Panc1 (cell line): ENCODE results near the gene RNF213. TPM values are rescaled to one million over a fixed set of nuclear protein-coding genes. Genes with fewer than 3 reads are reported as not detected.
"Not testable (repeated sequence)": the region's sequence is repeated elsewhere in the genome, so short reads cannot be mapped to it uniquely, and the experiment has no call there.

Source experiments
- ATAC-seq: fragments of 200-7000 bp; cut with Tn5 transposase; 2 replicates; pipeline ENCODE4 v1.9.1; 2020; ENCODE audit warnings: mild to moderate bottlenecking, moderate library complexity
- BruUV-seq: library from RNA; stranded (reverse); fragments of 400-500 nt; replicated peaks from 2 replicates; lab custom pipeline; 2021; lab: Mats Ljungman, UMichigan
- CTCF ChIA-PET: fragments of 300-600 bp; sonication (Branson Sonifier 250); formaldehyde crosslinking; loops from one replicate; lab custom pipeline; 2022; ENCODE audit warnings: antibody characterized with exemption; lab: Charles Lee
- POLR2A ChIA-PET: fragments of 300-600 bp; sonication (Branson Sonifier 250); formaldehyde crosslinking; loops from one replicate; lab custom pipeline; 2022; ENCODE audit warnings: antibody characterized with exemption; lab: Charles Lee
- DNase-seq: peaks from one replicate; pipeline ENCODE4 v3.0.0-alpha.2; 2010; ENCODE audit warnings: low read depth, low spot score
- H3K27ac ChIP-seq: 2 replicates; pipeline ENCODE4 v1.5.1; 2011; ENCODE audit warnings: mild to moderate bottlenecking, low read length, inconsistent platforms
- H3K27me3 ChIP-seq: fragments of 200-500 bp; sonication (Bioruptor generic); 2 replicates; pipeline ENCODE4 v1.6.0; 2014; ENCODE audit warnings: low read length, inconsistent platforms; ENCODE audit not compliant: control insufficient read depth, insufficient read depth
- H3K36me3 ChIP-seq: fragments of 200-500 bp; sonication (Bioruptor generic); 2 replicates; pipeline ENCODE4 v1.5.1; 2014; ENCODE audit warnings: inconsistent platforms, mild to moderate bottlenecking, low read length, moderate library complexity; ENCODE audit not compliant: control insufficient read depth, insufficient read depth
- H3K4me1 ChIP-seq: 2 replicates; pipeline ENCODE4 v1.5.1; 2011; ENCODE audit warnings: inconsistent platforms, mild to moderate bottlenecking, low read length, moderate library complexity; ENCODE audit not compliant: control insufficient read depth, insufficient read depth
- H3K4me3 ChIP-seq, 2 experiments: 2 replicates each; pipeline ENCODE4 v1.5.1; 2011 to 2012; ENCODE audit warnings: low read depth in 2 of 2, low read length in 2 of 2, mild to moderate bottlenecking in 2 of 2, inconsistent platforms in 1 of 2, moderate library complexity in 1 of 2
- H3K9me3 ChIP-seq: fragments of 200-500 bp; sonication (Bioruptor generic); 2 replicates; pipeline ENCODE4 v1.5.1; 2014; ENCODE audit warnings: low read depth, mild to moderate bottlenecking, inconsistent platforms, low read length, moderate library complexity; ENCODE audit not compliant: control insufficient read depth, insufficient read depth
- POLR2AphosphoS5 ChIP-seq: IDR thresholded peaks from 2 replicates; pipeline ENCODE4 v1.6.1; 2012; ENCODE audit warnings: mild to moderate bottlenecking, low read depth, low read length, moderate library complexity
- SIN3A ChIP-seq: IDR thresholded peaks from 2 replicates; pipeline ENCODE4 v1.6.1; 2012; ENCODE audit warnings: low read depth, mild to moderate bottlenecking, low read length, moderate library complexity, borderline replicate concordance; ENCODE audit not compliant: insufficient read depth
- TCF7L2 ChIP-seq: IDR thresholded peaks from 2 replicates; pipeline ENCODE4 v1.6.1; 2011; ENCODE audit warnings: mild to moderate bottlenecking, low read depth, low read length, inconsistent platforms
- in situ Hi-C: cut with HindIII; loops from 2 replicates; pipeline ENCODE4 v1.10.0; 2016; ENCODE audit warnings: low sequenced_read_pairs, low pct_unique_long_range_greater_than_20kb
- intact Hi-C: fragments of 100-400 bp; cut with micrococcal nuclease; formaldehyde crosslinking; loops from one replicate; pipeline ENCODE4 v1.10.0; 2022; ENCODE audit not compliant: unreplicated experiment
- total RNA-seq: library from RNA; stranded (reverse); gene quantifications from one replicate; pipeline ENCODE4 v1.2.1, GENCODE V29; 2021; ENCODE audit not compliant: unreplicated experiment
- TF ChIP-seq, protein P1 (sequence below), 2 experiments: IDR thresholded peaks; 2 replicates each; pipeline ENCODE4 v1.6.1; 2011 to 2012; ENCODE audit warnings: low read depth in 2 of 2, control low read depth in 1 of 2, low read length in 1 of 2, mild to moderate bottlenecking in 1 of 2, moderate library complexity in 1 of 2; ENCODE audit not compliant: insufficient read depth in 1 of 2
- TF ChIP-seq, protein P2 (sequence below): fragments of 450-650 bp; IDR thresholded peaks from 2 replicates; pipeline ENCODE4 v1.5.1; 2017; ENCODE audit warnings: mild to moderate bottlenecking

Gene RNF213
- total RNA-seq, 1 experiment from 2014 or later, result 230 TPM

- DNase-seq (no peak), ATAC-seq (no peak)
- Histone ChIP-seq H3K9me3 (no peaks in the 10 kb centered on the region), H3K4me3 (no peak overlapping the region), H3K27me3 (no peaks in the 10 kb centered on the region), H3K36me3 (peaks cover 25% of the 10 kb centered on the region), H3K4me1 (no peaks in the 10 kb centered on the region), H3K27ac (no peak overlapping the region)
- no TSS peak for BruUV-seq
- ChIA-PET CTCF (no interaction called here), POLR2A (no interaction called here)
- TF ChIP-seq SIN3A, result no peak
- TF ChIP-seq TCF7L2, result no peak
- TF ChIP-seq, protein P1, sequence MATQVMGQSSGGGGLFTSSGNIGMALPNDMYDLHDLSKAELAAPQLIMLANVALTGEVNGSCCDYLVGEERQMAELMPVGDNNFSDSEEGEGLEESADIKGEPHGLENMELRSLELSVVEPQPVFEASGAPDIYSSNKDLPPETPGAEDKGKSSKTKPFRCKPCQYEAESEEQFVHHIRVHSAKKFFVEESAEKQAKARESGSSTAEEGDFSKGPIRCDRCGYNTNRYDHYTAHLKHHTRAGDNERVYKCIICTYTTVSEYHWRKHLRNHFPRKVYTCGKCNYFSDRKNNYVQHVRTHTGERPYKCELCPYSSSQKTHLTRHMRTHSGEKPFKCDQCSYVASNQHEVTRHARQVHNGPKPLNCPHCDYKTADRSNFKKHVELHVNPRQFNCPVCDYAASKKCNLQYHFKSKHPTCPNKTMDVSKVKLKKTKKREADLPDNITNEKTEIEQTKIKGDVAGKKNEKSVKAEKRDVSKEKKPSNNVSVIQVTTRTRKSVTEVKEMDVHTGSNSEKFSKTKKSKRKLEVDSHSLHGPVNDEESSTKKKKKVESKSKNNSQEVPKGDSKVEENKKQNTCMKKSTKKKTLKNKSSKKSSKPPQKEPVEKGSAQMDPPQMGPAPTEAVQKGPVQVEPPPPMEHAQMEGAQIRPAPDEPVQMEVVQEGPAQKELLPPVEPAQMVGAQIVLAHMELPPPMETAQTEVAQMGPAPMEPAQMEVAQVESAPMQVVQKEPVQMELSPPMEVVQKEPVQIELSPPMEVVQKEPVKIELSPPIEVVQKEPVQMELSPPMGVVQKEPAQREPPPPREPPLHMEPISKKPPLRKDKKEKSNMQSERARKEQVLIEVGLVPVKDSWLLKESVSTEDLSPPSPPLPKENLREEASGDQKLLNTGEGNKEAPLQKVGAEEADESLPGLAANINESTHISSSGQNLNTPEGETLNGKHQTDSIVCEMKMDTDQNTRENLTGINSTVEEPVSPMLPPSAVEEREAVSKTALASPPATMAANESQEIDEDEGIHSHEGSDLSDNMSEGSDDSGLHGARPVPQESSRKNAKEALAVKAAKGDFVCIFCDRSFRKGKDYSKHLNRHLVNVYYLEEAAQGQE (IDR thresholded peaks at IDR 0.05; ENCODE audit: insufficient read depth in 1 of 2, low read depth in 2 of 2, low read length in 1 of 2), result no peak
- TF ChIP-seq, protein P2, sequence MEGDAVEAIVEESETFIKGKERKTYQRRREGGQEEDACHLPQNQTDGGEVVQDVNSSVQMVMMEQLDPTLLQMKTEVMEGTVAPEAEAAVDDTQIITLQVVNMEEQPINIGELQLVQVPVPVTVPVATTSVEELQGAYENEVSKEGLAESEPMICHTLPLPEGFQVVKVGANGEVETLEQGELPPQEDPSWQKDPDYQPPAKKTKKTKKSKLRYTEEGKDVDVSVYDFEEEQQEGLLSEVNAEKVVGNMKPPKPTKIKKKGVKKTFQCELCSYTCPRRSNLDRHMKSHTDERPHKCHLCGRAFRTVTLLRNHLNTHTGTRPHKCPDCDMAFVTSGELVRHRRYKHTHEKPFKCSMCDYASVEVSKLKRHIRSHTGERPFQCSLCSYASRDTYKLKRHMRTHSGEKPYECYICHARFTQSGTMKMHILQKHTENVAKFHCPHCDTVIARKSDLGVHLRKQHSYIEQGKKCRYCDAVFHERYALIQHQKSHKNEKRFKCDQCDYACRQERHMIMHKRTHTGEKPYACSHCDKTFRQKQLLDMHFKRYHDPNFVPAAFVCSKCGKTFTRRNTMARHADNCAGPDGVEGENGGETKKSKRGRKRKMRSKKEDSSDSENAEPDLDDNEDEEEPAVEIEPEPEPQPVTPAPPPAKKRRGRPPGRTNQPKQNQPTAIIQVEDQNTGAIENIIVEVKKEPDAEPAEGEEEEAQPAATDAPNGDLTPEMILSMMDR, result no peak
- TF ChIP-seq POLR2AphosphoS5, result no peak
- in situ Hi-C loops (no loop called here), intact Hi-C loops (no loop called here)
Observed at GRCh38 chr17:80312621-80313135, 52.0 kb downstream of the RNF213 start.

DNA sequence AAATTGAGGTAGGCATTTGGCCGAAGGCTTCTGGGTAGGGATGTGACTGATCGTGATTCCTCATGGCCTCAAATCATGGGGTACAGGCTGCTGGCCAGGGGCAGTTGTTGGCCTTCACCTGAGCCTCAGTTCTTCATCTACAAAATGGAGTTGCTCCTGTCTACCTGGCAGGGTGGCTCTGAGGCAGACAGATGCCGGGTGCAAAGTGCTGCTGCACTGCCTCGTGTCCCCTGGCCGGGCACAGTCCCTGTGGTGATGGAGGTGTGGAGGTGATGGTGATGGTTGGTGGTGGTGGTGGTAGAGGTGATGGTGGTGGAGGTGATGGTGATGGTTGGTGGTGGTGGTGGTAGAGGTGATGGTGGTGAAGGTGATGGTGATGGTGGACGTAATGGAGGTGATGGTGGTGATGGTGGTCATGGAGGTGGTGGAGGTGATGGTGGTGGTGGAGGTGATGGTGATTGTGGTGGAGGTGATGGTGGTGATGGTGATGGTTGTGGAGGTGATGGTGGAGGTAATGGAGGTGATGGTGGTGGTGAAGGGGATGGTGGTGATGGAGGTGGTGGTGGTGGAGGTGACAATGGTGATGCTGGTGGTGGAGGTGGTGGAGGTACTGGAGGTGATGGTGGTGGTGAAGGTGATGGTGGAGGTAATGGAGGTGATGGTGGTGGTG is 52.6 kb downstream of the RNF213 start:
- Histone ChIP-seq H3K27ac (no peak overlapping the region), H3K9me3 (no peaks in the 10 kb centered on the region), H3K4me1 (no peaks in the 10 kb centered on the region), H3K27me3 (no peaks in the 10 kb centered on the region), H3K36me3 (peaks cover 24% of the 10 kb centered on the region), H3K4me3 (no peak overlapping the region)
- no TSS peak for BruUV-seq
- ATAC-seq (no peak), DNase-seq (no peak)
- CTCF ChIA-PET, result no interaction called here
- in situ Hi-C loops (no loop called here), intact Hi-C loops (no loop called here)
- TF ChIP-seq, protein P2, result no peak
- TF ChIP-seq POLR2AphosphoS5 (no peak), SIN3A (no peak), TCF7L2 (no peak)
- TF ChIP-seq, protein P1 (IDR thresholded peaks at IDR 0.05; ENCODE audit: insufficient read depth in 1 of 2, low read depth in 2 of 2, low read length in 1 of 2), result no peak
- POLR2A ChIA-PET, result no interaction called here

- H3K36me3 ChIP-seq, result peaks cover 17% of the 10 kb centered on the region; the same call in 1 of the 2 replicates
- H3K27me3 ChIP-seq, POLR2A ChIA-PET, H3K27ac ChIP-seq, in situ Hi-C loops, H3K4me1 ChIP-seq, CTCF ChIA-PET, H3K4me3 ChIP-seq, H3K9me3 ChIP-seq, BruUV-seq, ATAC-seq, intact Hi-C loops, DNase-seq: not testable (repeated sequence)
Observed at GRCh38 chr17:80313946-80314345, 53.3 kb downstream of the RNF213 start.
